Posterior cingulate gyrus (tissue), 11 donors: ENCODE results near the gene TLR5.
A peak's percentile ranks its signal among the peaks of the same experiment; 100 is the strongest.

ENCODE experiments used
- DNase-seq, 10 donors: peaks; one replicate each; pipeline versions ENCODE4 v3.0.0 to v3.0.0-alpha.2; 2020 to 2021; ENCODE audit warnings: mixed read lengths in 3 of 10
- intact Hi-C: fragments of 100-400 bp; cut with DNase I; formaldehyde crosslinking; loops from one replicate; pipeline ENCODE4 v1.15.1; 2023

Gene TLR5

GRCh38 chr1:223079498-223079897, 63.5 kb downstream of the TLR5 start:
- intact Hi-C loops, result no loop called here
- peak in 1 of 10 donors; percentile 8 for DNase-seq

- intact Hi-C loops, result no loop called here
- peak in 1 of 10 donors; percentile 74 for DNase-seq
These were observed 65.7 kb downstream of the TLR5 start for GRCh38 chr1:223077247-223077833.

GRCh38 chr1:223076362-223076761, 66.7 kb downstream of the TLR5 start:
- intact Hi-C loops, result no loop called here
- peak in 5 of 10 donors; percentile 30 to 86 (median 43) for DNase-seq

GRCh38 chr1:223075834-223076233, 67.2 kb downstream of the TLR5 start:
- intact Hi-C loops, result no loop called here

GRCh38 chr1:223074445-223075300, 68.4 kb downstream of the TLR5 start:
- peak in 1 of 10 donors; percentile 62 for DNase-seq
- intact Hi-C loops, result no loop called here

More at GRCh38 chr1:223075834-223076233, 67.2 kb downstream of the TLR5 start:
- no peak for DNase-seq

- no peak for DNase-seq
- intact Hi-C loops, result no loop called here
These were observed 74.0 kb downstream of the TLR5 start for GRCh38 chr1:223068900-223069665.

GRCh38 chr1:223067914-223068313, 75.1 kb downstream of the TLR5 start:
- intact Hi-C loops, result no loop called here
- DNase-seq, result no peak

GRCh38 chr1:223066415-223066814, 76.6 kb downstream of the TLR5 start:
- no peak for DNase-seq
- intact Hi-C loops, result no loop called here

- DNase-seq, result no peak
- intact Hi-C loops, result no loop called here
These were observed 80.9 kb downstream of the TLR5 start for GRCh38 chr1:223062177-223062576.

GRCh38 chr1:223059526-223059925, 83.5 kb downstream of the TLR5 start:
- intact Hi-C loops, result no loop called here
- DNase-seq, result no peak
